Measurements from ENCODE around the gene CD244. TPM values are rescaled to one million over a fixed set of nuclear protein-coding genes. Genes with fewer than 3 reads are reported as not detected.
"Not testable (repeated sequence)": the region's sequence is repeated elsewhere in the genome, so short reads cannot be mapped to it uniquely, and the experiment has no call there.

CD244 gene, protein sequence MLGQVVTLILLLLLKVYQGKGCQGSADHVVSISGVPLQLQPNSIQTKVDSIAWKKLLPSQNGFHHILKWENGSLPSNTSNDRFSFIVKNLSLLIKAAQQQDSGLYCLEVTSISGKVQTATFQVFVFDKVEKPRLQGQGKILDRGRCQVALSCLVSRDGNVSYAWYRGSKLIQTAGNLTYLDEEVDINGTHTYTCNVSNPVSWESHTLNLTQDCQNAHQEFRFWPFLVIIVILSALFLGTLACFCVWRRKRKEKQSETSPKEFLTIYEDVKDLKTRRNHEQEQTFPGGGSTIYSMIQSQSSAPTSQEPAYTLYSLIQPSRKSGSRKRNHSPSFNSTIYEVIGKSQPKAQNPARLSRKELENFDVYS
- total RNA-seq, result 0.27 TPM
- long read RNA-seq, result 0 reads

- ATAC-seq, result peak; percentile 57
- DNase-seq, result peak; percentile 53
- intact Hi-C loops (cut with micrococcal nuclease), result no loop called here
These were observed at the start of gene CD244 for GRCh38 chr1:160862203-160863060. TSS of gene CD244 (minus strand) at chr1:160862887. CDS start at chr1:160862677, 210 bp downstream.

- DNase-seq, result no peak
- no peak for ATAC-seq
- intact Hi-C loops (cut with micrococcal nuclease), result no loop called here
These were observed 49.2 kb upstream of the CD244 start for GRCh38 chr1:160911925-160912324.

GRCh38 chr1:160911441-160911840 is 48.8 kb upstream of the CD244 start:
- intact Hi-C loops (cut with micrococcal nuclease), result no loop called here
- ATAC-seq (no peak), DNase-seq (no peak)

DNA sequence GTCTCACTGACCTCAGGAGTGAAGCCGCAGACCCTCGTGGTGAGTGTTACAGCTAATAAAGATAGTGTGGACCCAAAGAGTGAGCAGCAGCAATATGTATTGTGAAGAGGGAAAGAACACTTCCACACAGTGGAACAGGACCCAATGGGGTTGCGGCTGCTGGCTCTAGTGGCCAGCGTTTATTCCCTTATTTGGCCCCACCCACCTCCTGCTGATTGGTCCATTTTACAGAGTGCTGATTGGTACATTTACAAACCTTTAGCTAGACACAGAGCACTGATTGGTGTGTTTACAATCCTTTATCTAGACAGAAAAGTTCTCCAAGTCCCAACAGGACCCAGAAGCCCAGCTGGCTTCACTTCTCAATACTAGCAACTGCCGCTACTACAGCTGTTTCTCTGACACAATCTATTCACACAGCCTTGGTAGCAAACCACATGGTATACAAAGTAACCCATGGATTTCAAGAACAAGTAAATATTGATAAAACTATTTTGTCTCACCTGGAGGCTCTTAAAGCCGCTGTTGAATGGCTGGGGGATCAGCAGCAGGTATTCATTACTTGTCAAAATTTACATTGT is 47.6 kb upstream of the CD244 start:
- intact Hi-C loops (cut with micrococcal nuclease), result no loop called here
- ATAC-seq (no peak), DNase-seq (no peak)

- ATAC-seq (peak; percentile 47), DNase-seq (no peak)
- intact Hi-C loops (cut with micrococcal nuclease), result no loop called here
These were observed 45.3 kb upstream of the CD244 start for GRCh38 chr1:160907976-160908375.

DNA sequence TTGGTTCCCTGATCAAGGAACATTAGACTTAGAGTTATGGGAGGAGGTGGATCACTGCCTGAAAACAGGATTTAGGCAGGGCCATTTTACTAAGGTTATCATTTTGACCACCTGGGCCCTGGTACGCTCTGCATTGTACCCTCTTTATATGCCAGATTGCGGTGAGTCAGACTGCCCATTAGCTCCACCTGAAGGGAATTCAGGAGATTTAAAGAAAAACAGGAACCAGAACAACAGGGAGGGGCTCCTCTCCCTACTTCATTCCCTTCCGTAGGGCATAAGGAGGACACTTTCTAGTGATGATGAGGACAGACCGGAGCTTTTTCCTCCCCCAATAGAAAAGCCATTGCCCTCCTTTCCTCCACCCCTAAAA is 42.9 kb upstream of the CD244 start:
- DNase-seq (no peak), ATAC-seq (no peak)
- intact Hi-C loops (cut with micrococcal nuclease), result no loop called here

DNA sequence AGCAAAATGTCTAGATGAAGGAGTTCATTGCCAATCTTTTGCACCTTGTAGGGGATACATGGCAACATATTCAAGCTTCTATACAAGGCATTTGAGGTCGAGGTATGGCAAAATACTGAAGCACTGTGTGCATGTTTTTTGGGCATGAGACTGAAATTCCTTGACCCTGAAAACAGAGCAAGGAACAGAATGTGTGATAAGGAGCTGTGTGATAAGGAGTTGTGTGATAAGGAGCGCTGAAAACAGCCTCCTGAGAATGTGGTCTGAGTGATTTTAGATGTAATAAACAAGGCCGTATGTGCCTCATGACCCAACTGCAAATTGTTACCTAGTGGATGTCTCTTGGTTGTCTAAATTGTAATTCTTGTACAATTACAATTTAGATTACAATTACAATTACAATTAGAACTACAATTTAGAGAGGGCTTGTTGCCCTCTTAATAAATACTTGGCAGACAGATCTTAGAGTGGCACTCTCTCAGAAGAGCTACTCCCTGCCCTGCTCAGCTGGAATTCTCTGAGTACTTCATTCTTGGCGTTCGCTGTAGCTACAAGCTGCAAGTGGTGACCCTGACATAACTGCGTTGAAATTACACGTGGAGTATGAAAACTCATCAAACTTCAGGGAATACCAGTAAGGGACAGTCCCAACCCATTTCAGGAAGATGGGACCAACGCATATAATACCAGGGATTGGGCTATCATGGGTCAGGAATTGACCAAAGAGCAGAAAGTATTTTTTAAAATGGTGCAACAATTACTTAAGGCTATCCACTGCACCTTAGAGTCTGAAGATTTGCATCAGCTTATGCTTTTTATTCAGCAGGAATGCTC is 42.3 kb upstream of the CD244 start:
- DNase-seq (no peak), ATAC-seq (peak; percentile 66)
- intact Hi-C loops (cut with micrococcal nuclease), result no loop called here

- DNase-seq; ATAC-seq; intact Hi-C loops (cut with micrococcal nuclease): not testable (repeated sequence)
These were observed 39.6 kb upstream of the CD244 start for GRCh38 chr1:160902251-160902650.

GRCh38 chr1:160901768-160902167 is 39.1 kb upstream of the CD244 start:
- intact Hi-C loops (cut with micrococcal nuclease), result no loop called here
- DNase-seq (no peak), ATAC-seq (no peak)

DNA sequence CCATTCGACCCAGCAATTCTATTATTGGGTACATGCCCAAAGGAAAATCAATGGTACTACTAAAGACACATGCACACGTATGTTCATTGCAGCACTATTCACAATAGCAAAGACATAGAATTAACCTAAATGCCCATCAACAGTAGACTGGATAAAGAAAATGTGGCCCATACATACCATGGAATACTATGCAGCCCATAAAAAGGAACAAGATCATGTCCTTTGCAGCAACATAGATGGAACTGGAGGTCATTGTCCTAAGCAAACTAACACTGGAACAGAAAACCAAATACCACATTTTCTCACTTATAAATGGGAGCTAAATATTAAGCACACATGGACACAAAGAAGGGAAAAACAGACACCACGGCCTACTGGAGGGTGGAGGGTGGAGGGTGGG is 38.0 kb upstream of the CD244 start:
- ATAC-seq; DNase-seq; intact Hi-C loops (cut with micrococcal nuclease): not testable (repeated sequence)

GRCh38 chr1:160894368-160895135 is 31.9 kb upstream of the CD244 start:
- ATAC-seq; intact Hi-C loops (cut with micrococcal nuclease); DNase-seq: not testable (repeated sequence)

DNA sequence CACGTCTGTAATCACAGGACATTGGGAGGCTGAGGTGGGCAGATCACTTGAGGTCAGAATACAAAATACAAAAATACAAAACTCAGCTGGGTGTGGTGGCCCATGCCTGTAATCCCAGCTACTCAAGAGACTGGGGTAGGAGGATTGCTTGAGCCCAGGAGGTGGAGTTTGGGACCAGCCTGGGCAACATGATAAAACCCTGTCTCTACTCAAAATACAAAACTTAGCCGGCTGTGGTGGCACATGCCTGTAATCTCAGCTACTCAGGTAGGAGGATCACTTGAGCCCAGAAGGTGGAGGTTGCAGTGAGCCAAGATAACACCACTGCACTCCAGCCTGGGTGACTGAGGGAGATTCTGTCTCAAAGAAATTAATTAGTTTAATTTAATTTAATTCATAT is 28.8 kb upstream of the CD244 start:
- ATAC-seq, result no peak
- intact Hi-C loops (cut with micrococcal nuclease), result no loop called here

GRCh38 chr1:160888926-160889325 is 26.2 kb upstream of the CD244 start:
- ATAC-seq (no peak), DNase-seq (no peak)
- intact Hi-C loops (cut with micrococcal nuclease), result no loop called here

More for the DNA sequence above, 28.8 kb upstream of the CD244 start:
- no peak for DNase-seq

DNA sequence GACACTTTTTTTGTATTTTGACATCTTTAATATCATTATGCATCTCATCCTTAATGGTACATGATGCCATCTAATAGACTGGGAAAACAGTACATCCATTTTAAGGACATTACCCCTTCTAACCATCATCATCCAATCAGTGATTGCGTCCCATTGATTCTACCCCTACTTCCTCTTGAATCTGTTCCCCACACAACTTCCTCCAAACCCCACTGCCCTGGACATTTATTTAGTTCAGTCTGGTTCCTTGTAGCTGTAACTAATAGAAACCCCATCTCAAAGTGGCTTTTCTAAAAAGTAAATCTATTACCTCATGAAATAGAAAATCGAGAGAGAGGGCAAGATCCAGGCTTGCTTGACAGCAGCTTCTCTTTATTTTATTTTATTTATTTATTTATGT is 24.4 kb upstream of the CD244 start:
- no peak for DNase-seq
- ATAC-seq, result no peak
- intact Hi-C loops (cut with micrococcal nuclease), result no loop called here

DNA sequence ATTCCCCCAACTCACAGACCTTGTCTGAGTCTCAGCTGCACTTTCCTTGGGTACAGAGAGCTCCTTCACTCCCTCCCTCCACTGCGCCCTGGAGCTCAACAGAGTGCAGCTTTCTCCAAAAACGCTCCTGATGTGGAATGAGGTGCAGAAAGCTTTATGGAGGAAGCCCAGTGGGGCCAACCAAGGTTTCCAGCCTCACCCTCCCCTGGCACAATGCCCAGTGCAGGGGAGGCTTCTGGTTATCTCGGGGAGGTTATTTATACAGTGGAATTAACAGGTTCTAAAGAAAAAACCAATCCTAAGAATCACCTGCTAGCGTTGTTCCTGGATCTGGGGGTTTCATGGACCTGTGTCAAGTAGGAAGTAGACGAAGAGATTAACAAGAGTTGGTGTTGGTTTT is 22.4 kb upstream of the CD244 start, which contains the start of gene ITLN1:
ITLN1 (minus strand) TSS at position 139 of the 400 bp plus-strand sequence. CDS start 303 bp downstream, outside the sequence.
- DNase-seq (no peak), ATAC-seq (no peak)
- intact Hi-C loops (cut with micrococcal nuclease), result no loop called here

DNA sequence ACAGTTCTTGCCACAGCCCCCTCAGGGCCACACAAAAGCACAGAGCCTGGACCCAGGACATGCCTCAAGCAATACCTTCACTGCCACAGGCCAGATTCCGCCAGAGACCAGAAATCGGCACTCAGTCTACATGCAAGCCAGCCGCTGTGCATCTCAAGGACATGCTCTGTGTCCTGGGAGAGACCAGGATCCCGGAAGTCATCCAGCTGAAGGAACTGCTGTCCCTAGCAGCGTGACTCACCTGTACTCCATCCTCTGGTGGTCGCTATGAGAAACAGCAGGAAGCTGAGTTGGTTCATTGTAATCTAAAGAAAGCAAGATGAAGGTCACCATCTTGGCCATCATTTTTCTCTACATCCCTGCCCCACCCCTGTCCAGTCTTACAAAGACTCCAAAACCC is 21.9 kb upstream of the CD244 start:
- DNase-seq, result no peak
- intact Hi-C loops (cut with micrococcal nuclease), result no loop called here
- ATAC-seq, result no peak

- intact Hi-C loops (cut with micrococcal nuclease), result no loop called here
- DNase-seq (no peak), ATAC-seq (no peak)
These were observed 21.2 kb upstream of the CD244 start for GRCh38 chr1:160883581-160884513.
